Stimulated activated CD8-positive, alpha-beta memory T cell treated with anti-CD3 and anti-CD28 coated beads, Interleukin-12 subunit alpha, Interleukin-12 subunit beta, amount 100 ng/mL, for 1 hour (primary cell): ENCODE measurements around the gene TSPAN4.

ENCODE experiments used
- DNase-seq: peaks from one replicate; pipeline ENCODE4 v3.0.0-alpha.2; 2020; ENCODE audit warnings: low read depth

TSPAN4 gene

GRCh38 chr11:836700-837099 lies 6.0 kb upstream of the TSPAN4 start:
- DNase-seq, result no peak

GRCh38 chr11:837189-837989 lies 5.3 kb upstream of the TSPAN4 start:
- no peak for DNase-seq

GRCh38 chr11:837990-838307 lies 4.7 kb upstream of the TSPAN4 start:
- no peak for DNase-seq

GRCh38 chr11:838441-839279 lies 4.0 kb upstream of the TSPAN4 start:
- no peak for DNase-seq

GRCh38 chr11:839280-839623 lies 3.4 kb upstream of the TSPAN4 start:
- DNase-seq, result no peak

- DNase-seq, result no peak
These were observed 2.6 kb upstream of the TSPAN4 start for GRCh38 chr11:839875-840617.

- no peak for DNase-seq
These were observed 677 bp upstream of the TSPAN4 start for GRCh38 chr11:841981-842369.

GRCh38 chr11:843086-843734 lies 558 bp downstream of the TSPAN4 start:
- DNase-seq, result no peak

- no peak for DNase-seq
These were observed 1.4 kb downstream of the TSPAN4 start for GRCh38 chr11:843818-844692.

GRCh38 chr11:844693-845644 lies 2.3 kb downstream of the TSPAN4 start:
- no peak for DNase-seq

- no peak for DNase-seq
These were observed 3.3 kb downstream of the TSPAN4 start for GRCh38 chr11:845872-846495.

GRCh38 chr11:846496-847098 lies 3.9 kb downstream of the TSPAN4 start:
- DNase-seq, result no peak

GRCh38 chr11:847876-848275 lies 5.2 kb downstream of the TSPAN4 start:
- no peak for DNase-seq

- peak; percentile 36 for DNase-seq
These were observed 5.8 kb downstream of the TSPAN4 start for GRCh38 chr11:848380-848931.

- DNase-seq, result no peak
These were observed 6.6 kb downstream of the TSPAN4 start for GRCh38 chr11:849104-849824.

GRCh38 chr11:849951-850774 lies 7.5 kb downstream of the TSPAN4 start:
- no peak for DNase-seq
